GM21529 (cell line): ENCODE data around the gene SIN3A.
A peak's percentile ranks its signal among the peaks of the same experiment; 100 is the strongest.
"Not testable (repeated sequence)": the region's sequence is repeated elsewhere in the genome, so short reads cannot be mapped to it uniquely, and the experiment has no call there.

Experiments used
- ATAC-seq: cut with Tn5 transposase; IDR thresholded peaks from one replicate; pipeline ENCODE4 v1.9.1; 2021; ENCODE audit not compliant: unreplicated experiment

The SIN3A gene

DNA sequence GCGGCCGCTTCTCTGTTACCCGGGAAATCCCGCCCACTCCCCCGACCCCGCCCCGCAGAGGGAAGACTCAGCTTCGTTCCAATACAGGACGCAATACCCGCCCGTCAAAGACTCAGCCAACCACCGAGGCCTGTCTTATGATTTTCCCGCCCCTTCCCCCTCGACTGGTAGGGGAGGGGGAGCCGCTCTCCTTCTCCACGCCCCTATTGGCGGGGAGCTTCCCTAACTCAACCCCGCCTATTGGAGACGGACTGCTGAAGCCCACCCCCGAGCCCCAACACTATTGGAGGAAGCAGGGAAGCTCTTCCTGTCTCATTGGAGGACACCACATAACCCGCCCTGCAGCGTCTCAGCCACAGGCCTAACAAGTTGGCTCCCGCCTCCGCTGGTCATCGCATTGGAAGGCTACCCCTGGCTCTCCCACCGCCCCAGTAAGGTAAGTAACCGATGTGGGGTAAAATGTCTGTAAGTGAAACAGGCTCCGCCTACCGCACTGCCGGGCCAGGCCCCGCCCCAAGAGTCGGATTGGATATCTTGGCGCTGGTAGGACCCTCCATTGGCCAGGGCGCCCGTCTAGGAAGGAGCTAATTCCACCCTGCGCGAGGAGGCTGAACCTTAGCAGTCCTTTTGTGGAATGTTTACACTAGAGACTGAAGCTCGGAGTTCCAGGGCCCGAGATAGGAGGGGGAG lies at the start of gene SIN3A:
TSS of gene SIN3A (minus strand) at position 17 of the 690 bp plus-strand sequence. CDS start 21,315 bp downstream, outside the sequence.
- ATAC-seq: peak; percentile 41

- ATAC-seq: no peak
Measured at GRCh38 chr15:75493732-75494131, 42.2 kb upstream of the SIN3A start.

DNA sequence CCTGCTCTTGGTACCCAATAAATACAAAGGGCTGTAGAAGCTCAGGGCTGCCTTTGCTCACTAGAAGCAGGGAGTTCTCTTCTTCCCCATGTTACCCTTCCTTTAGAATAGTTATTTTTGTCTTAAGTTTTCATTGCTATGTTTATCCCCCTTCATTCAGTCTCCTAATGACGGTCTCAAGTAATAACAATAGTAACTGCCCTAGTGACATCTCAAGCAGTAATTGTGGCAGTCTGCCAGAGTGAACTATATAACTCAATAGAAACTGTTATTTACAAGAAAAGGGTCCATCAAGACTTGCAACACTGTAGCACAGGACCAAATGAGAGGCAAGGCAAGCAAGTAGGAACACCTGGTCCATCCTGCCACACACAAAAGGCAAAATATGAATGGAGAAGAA lies 32.5 kb upstream of the SIN3A start:
- ATAC-seq: no peak

DNA sequence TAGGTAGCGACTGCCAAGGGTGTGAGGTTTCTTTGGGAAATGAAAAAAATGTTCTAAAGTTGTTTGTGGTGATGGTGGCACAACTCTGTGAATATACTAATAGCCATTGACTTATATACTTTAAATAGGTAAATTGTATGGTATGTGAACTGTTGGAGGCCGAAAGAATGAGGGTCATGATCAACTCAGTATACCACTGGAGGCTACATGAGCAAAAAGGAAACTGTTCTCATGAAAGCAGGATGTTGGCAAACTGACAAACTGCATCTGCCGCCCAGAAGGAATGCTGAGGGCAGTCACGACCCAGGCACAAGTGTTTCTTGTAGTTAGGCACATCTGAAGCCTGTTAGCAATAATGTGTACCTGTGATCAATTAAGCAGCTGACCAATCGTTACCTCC lies 32.1 kb upstream of the SIN3A start:
- ATAC-seq: not testable (repeated sequence)

- no peak for ATAC-seq
Measured at GRCh38 chr15:75483106-75483505, 31.6 kb upstream of the SIN3A start.

- ATAC-seq: not testable (repeated sequence)
Measured at GRCh38 chr15:75480463-75480862, 29.0 kb upstream of the SIN3A start.

- ATAC-seq: no peak
Measured at GRCh38 chr15:75479670-75480069, 28.2 kb upstream of the SIN3A start.

- ATAC-seq: not testable (repeated sequence)
Measured at GRCh38 chr15:75477094-75477493, 25.6 kb upstream of the SIN3A start.

GRCh38 chr15:75468913-75469598 lies 17.6 kb upstream of the SIN3A start:
- ATAC-seq: no peak

DNA sequence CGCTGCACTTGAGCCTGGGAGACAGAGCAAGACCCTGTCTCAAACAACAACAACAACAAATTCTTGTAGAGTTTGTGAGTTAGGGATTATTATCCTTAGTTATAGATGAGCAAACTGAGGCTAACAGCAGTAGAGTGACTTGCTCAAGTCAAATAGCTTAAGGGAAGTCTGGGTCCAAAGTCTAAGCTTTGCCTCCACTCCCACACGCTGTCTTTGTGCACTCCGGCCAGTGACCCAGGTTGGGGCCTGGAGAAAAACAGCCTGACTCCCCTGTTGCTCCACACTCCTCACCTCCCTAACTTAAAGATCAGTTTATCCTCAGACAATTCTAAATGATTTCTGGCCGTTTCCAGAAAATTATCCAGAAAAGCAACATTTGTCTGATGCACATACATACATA lies 9.2 kb upstream of the SIN3A start:
- no peak for ATAC-seq

DNA sequence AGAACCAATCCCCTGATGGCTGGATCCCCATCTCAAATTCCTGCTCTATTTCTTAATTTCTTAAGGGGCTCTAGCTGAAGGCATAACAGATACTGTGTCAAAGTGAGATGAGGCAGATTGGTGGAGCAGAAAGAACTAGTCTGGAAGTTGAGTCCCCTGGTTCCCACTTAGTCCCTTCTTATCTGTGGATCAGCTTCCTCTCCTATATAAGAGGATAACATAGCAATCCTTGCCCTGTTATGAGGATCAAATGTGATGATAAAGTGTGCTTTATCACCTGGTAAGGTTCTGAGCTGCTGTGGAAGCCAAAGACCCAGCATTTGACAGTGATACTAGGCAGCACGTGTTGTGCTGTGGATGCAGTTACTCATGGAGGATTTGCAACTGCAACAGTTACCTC lies 8.1 kb upstream of the SIN3A start:
- no peak for ATAC-seq

GRCh38 chr15:75456710-75457109 lies 5.2 kb upstream of the SIN3A start:
- ATAC-seq: no peak

- ATAC-seq: no peak
Measured at GRCh38 chr15:75455982-75456531, 4.6 kb upstream of the SIN3A start.

GRCh38 chr15:75455424-75455981 lies 4.0 kb upstream of the SIN3A start:
- ATAC-seq: no peak

- no peak for ATAC-seq
Measured at GRCh38 chr15:75454471-75455378, 3.2 kb upstream of the SIN3A start.

DNA sequence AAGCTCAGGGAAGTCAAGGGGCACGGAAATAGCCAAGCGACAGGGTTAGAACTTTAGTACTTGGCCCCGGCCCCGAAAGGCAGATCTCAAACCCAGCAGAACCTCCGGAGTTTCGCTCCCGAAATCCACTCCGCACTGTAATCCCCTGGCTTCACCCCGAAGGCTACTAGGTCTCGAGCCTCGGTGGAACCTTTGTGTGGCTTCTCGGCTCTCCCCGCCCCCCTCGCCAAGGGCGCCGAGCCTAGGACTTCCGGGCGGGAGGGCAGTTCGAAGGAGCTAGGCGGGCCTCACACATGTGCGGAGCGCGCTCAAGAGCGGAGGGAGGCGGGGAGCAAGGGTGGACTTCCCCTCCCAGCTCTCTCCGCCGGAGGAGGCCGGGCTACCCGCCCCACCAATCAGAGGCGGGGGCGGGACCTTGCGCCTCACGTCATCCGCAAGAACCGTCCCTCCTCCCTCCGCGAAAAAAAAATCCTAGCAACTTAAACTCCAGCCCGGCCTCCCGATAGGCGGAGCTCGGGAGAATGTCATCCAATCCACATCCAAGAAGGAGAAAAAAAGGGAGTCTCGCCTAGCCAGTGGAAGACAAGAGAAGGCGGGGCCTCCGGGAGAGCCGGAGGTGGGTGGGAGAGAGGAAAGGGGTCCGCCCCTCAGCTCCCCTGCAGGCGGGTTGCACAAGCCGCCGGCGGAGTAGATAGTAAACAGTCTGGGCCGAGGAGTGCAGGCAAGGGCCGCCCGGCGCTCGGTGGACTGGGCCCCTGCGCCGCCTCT lies 2.4 kb upstream of the SIN3A start:
- ATAC-seq: peak; percentile 30

DNA sequence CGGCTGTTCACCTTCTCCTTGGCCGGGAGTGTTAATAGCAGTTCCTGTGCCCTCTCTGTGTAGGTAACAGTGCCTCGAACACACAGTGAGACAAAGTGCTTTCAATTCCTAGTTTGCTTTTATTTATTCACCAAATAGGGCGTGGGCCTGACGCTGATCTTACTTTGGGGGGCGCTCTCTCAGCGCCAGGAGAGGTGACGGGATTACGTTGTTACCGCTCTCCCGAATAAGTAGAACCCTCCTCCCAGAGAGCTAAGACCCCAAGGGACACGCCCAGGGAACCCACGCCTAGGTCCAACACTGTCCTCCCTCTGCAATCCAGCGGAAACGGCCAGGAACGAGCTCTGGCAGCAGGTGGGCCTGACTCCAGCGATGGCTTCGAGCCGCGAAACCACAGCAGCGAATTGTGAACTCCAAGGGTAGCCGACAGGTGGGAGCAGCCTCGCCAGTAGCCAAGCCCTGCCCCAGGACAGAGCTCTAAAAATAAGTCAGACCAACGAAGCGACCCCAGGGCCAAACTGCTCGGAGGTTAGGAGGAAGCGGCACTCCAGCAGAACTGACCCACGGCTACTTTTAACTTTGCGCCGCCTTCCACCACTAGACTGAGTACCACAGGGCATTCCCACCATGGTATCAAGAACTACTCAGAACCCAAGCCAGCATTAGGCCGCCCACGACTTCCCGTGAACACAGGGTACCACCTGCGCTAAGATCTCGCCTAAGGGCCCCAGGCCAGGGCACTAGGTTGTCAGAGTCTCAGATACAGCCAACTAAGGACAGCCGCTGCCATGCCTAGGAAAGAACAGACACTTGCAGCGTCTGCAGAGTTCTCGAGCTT lies 1.6 kb upstream of the SIN3A start:
- ATAC-seq: no peak

GRCh38 chr15:75452364-75452864 lies 924 bp upstream of the SIN3A start:
- ATAC-seq: no peak

GRCh38 chr15:75451202-75451673 lies 252 bp downstream of the SIN3A start:
- no peak for ATAC-seq
